Measurements from ENCODE around the gene APOA5. TPM values are rescaled to one million over a fixed set of nuclear protein-coding genes. Genes with fewer than 3 reads are reported as not detected.

The APOA5 gene
- total and polyA plus RNA-seq, 2 of the 13 experiments (the other 11 are each of a cell fraction or from before 2014, with no cell fraction given), result 44.0 to 49.1 TPM

DNA sequence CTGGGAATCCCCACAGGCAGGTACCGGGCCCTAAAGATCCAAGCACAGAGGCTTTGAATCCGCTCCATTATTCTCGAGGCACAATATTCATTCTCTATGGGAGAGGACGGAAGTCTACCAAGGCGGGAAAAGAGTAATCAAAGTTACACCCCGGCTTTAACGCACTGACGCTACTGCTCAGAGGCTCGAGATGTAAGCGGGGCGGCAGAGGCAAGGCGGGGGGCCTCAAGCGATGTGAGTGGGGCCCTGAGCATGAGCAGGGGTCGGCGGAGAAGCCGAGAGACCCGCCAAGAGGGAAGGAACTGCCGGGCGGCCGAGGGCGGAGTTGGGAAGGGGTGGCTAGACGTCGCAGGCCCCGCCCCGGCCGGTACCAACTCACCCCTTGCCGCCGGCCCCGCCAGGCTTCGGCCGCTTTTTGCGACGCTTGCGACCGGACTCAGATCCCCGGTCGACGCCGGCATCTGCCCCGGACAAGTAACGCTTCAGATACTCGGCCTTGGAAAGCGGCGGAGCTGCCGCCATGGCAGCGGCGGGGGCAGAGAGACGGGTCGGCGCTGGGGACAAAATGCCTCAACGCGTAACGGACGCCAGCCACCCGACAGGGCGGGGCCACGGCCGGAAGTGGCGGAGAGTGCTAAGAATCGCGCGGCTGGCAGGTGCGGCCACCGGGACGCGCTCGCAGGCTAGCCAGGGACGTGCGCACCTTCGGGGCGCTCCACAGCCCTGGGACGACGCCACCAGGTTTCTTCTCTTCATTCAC is 19.1 kb downstream of the APOA5 start, which contains the start of gene BUD13 (continued):
- TF ChIP-seq, protein P1, sequence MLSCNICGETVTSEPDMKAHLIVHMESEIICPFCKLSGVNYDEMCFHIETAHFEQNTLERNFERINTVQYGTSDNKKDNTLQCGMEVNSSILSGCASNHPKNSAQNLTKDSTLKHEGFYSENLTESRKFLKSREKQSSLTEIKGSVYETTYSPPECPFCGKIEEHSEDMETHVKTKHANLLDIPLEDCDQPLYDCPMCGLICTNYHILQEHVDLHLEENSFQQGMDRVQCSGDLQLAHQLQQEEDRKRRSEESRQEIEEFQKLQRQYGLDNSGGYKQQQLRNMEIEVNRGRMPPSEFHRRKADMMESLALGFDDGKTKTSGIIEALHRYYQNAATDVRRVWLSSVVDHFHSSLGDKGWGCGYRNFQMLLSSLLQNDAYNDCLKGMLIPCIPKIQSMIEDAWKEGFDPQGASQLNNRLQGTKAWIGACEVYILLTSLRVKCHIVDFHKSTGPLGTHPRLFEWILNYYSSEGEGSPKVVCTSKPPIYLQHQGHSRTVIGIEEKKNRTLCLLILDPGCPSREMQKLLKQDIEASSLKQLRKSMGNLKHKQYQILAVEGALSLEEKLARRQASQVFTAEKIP (CRISPR knock-in tag; IDR thresholded peaks at IDR 0.05; ENCODE audit: borderline replicate concordance), result no peak
- no peak for TF ChIP-seq ZNF3 (CRISPR knock-in tag; IDR thresholded peaks at IDR 0.05)
- TF ChIP-seq, protein P2, sequence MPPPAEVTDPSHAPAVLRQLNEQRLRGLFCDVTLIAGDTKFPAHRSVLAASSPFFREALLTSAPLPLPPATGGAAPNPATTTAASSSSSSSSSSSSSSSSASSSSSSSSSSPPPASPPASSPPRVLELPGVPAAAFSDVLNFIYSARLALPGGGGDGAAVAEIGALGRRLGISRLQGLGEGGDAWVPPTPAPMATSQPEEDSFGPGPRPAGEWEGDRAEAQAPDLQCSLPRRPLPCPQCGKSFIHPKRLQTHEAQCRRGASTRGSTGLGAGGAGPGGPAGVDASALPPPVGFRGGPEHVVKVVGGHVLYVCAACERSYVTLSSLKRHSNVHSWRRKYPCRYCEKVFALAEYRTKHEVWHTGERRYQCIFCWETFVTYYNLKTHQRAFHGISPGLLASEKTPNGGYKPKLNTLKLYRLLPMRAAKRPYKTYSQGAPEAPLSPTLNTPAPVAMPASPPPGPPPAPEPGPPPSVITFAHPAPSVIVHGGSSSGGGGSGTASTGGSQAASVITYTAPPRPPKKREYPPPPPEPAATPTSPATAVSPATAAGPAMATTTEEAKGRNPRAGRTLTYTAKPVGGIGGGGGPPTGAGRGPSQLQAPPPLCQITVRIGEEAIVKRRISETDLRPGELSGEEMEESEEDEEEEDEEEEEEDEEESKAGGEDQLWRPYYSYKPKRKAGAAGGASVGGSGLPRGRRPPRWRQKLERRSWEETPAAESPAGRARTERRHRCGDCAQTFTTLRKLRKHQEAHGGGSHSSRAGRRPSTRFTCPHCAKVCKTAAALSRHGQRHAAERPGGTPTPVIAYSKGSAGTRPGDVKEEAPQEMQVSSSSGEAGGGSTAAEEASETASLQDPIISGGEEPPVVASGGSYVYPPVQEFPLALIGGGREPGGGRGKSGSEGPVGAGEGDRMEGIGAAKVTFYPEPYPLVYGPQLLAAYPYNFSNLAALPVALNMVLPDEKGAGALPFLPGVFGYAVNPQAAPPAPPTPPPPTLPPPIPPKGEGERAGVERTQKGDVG (CRISPR knock-in tag; IDR thresholded peaks at IDR 0.05; ENCODE audit: borderline replicate concordance), result peak; percentile 91
- peak; percentile 92 for TF ChIP-seq BRD4 (CRISPR knock-in tag; IDR thresholded peaks at IDR 0.05)
- TF ChIP-seq ZNF253 (CRISPR knock-in tag; IDR thresholded peaks at IDR 0.05; ENCODE audit: borderline replicate concordance), result peak; percentile 75; the same call in 1 of the 2 replicates
- TF ChIP-seq, protein P3, sequence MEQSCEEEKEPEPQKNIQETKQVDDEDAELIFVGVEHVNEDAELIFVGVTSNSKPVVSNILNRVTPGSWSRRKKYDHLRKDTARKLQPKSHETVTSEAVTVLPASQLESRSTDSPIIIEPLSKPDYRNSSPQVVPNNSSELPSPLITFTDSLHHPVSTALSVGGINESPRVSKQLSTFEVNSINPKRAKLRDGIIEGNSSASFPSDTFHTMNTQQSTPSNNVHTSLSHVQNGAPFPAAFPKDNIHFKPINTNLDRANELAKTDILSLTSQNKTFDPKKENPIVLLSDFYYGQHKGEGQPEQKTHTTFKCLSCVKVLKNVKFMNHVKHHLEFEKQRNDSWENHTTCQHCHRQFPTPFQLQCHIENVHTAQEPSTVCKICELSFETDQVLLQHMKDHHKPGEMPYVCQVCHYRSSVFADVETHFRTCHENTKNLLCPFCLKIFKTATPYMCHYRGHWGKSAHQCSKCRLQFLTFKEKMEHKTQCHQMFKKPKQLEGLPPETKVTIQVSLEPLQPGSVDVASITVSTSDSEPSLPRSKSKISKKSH (CRISPR knock-in tag; IDR thresholded peaks at IDR 0.05; ENCODE audit: borderline replicate concordance), result peak; percentile 73
- peak; percentile 85 for TF ChIP-seq ISL2 (CRISPR knock-in tag; IDR thresholded peaks at IDR 0.05)
- TF ChIP-seq ZNF660 (CRISPR knock-in tag; IDR thresholded peaks at IDR 0.05; ENCODE audit: borderline replicate concordance, low read depth), result no peak
- TF ChIP-seq, protein P4, sequence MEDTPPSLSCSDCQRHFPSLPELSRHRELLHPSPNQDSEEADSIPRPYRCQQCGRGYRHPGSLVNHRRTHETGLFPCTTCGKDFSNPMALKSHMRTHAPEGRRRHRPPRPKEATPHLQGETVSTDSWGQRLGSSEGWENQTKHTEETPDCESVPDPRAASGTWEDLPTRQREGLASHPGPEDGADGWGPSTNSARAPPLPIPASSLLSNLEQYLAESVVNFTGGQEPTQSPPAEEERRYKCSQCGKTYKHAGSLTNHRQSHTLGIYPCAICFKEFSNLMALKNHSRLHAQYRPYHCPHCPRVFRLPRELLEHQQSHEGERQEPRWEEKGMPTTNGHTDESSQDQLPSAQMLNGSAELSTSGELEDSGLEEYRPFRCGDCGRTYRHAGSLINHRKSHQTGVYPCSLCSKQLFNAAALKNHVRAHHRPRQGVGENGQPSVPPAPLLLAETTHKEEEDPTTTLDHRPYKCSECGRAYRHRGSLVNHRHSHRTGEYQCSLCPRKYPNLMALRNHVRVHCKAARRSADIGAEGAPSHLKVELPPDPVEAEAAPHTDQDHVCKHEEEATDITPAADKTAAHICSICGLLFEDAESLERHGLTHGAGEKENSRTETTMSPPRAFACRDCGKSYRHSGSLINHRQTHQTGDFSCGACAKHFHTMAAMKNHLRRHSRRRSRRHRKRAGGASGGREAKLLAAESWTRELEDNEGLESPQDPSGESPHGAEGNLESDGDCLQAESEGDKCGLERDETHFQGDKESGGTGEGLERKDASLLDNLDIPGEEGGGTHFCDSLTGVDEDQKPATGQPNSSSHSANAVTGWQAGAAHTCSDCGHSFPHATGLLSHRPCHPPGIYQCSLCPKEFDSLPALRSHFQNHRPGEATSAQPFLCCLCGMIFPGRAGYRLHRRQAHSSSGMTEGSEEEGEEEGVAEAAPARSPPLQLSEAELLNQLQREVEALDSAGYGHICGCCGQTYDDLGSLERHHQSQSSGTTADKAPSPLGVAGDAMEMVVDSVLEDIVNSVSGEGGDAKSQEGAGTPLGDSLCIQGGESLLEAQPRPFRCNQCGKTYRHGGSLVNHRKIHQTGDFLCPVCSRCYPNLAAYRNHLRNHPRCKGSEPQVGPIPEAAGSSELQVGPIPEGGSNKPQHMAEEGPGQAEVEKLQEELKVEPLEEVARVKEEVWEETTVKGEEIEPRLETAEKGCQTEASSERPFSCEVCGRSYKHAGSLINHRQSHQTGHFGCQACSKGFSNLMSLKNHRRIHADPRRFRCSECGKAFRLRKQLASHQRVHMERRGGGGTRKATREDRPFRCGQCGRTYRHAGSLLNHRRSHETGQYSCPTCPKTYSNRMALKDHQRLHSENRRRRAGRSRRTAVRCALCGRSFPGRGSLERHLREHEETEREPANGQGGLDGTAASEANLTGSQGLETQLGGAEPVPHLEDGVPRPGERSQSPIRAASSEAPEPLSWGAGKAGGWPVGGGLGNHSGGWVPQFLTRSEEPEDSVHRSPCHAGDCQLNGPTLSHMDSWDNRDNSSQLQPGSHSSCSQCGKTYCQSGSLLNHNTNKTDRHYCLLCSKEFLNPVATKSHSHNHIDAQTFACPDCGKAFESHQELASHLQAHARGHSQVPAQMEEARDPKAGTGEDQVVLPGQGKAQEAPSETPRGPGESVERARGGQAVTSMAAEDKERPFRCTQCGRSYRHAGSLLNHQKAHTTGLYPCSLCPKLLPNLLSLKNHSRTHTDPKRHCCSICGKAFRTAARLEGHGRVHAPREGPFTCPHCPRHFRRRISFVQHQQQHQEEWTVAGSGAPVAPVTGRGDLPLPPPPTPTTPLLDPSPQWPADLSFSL (CRISPR knock-in tag; IDR thresholded peaks at IDR 0.05), result no peak; the same call in 1 of the 2 replicates
- peak; percentile 91; the same call in 1 of the 2 replicates for TF ChIP-seq ZNF547 (CRISPR knock-in tag; IDR thresholded peaks at IDR 0.05)
- no peak; the same call in 1 of the 2 replicates for TF ChIP-seq STAT5B (CRISPR knock-in tag; IDR thresholded peaks at IDR 0.05)
- TF ChIP-seq HHEX (CRISPR knock-in tag; IDR thresholded peaks at IDR 0.05), result no peak
- TF ChIP-seq CENPT (CRISPR knock-in tag; IDR thresholded peaks at IDR 0.05; ENCODE audit: low read depth), result 0 out of 2 replicates have a peak, but pooled peaks have one; percentile 34
- peak; percentile 72 for TF ChIP-seq RXRB (CRISPR knock-in tag; IDR thresholded peaks at IDR 0.05; ENCODE audit: borderline replicate concordance)

All from HepG2 (cell line).